IMR-90 (cell line): Measurements from ENCODE around the gene SH3GLB2. TPM values are rescaled to one million over a fixed set of nuclear protein-coding genes. Genes with fewer than 3 reads are reported as not detected.

ENCODE experiments used
- ATAC-seq: fragments of 200-7000 bp; cut with Tn5 transposase; 2 replicates; pipeline ENCODE4 v1.9.1; 2020; ENCODE audit warnings: low read depth, mild to moderate bottlenecking, moderate library complexity
- BruUV-seq: library from RNA; stranded (reverse); fragments of 400-500 nt; replicated peaks from 2 replicates; lab custom pipeline; 2021; lab: Mats Ljungman, UMichigan
- CTCF ChIA-PET: fragments of 300-600 bp; formaldehyde crosslinking; extraction: SDS; loops from one replicate; lab custom pipeline; 2021; ENCODE audit warnings: antibody characterized with exemption; lab: Yijun Ruan, JAX
- POLR2A ChIA-PET: fragments of 300-600 bp; sonication (Branson Sonifier 250); formaldehyde crosslinking; loops from one replicate; lab custom pipeline; 2022; ENCODE audit warnings: antibody characterized with exemption; ENCODE audit not compliant: unreplicated experiment; lab: Charles Lee
- DNase-seq: peaks from one replicate; pipeline ENCODE4 v3.0.0; 2013
- H2AFZ ChIP-seq: replicated peaks from 2 replicates; pipeline ENCODE3; 2013; ENCODE audit warnings: low read length, mild to moderate bottlenecking; ENCODE audit not compliant: poor library complexity
- H2AK5ac ChIP-seq: 2 replicates; pipeline ENCODE4 v1.6.1; 2013; ENCODE audit warnings: low read depth, low read length, inconsistent platforms
- H2AK9ac ChIP-seq: replicated peaks from 2 replicates; pipeline ENCODE3; 2013; ENCODE audit warnings: mild to moderate bottlenecking, low read depth, low read length, moderate library complexity; ENCODE audit not compliant: poor library complexity
- H2BK120ac ChIP-seq: 2 replicates; pipeline ENCODE4 v1.6.1; 2013; ENCODE audit warnings: low read depth, low read length, inconsistent platforms
- H2BK15ac ChIP-seq: 3 replicates; pipeline ENCODE4 v1.6.1; 2013; ENCODE audit warnings: low read depth, low read length, inconsistent platforms
- H2BK20ac ChIP-seq: 2 replicates; pipeline ENCODE4 v1.6.1; 2013; ENCODE audit warnings: low read depth, mild to moderate bottlenecking, inconsistent platforms, low read length, moderate library complexity
- H2BK5ac ChIP-seq: 2 replicates; pipeline ENCODE4 v1.6.1; 2013; ENCODE audit warnings: mild to moderate bottlenecking, low read depth, low read length, inconsistent platforms; ENCODE audit not compliant: poor library complexity, severe bottlenecking
- H3K14ac ChIP-seq: replicated peaks from 2 replicates; pipeline ENCODE4 v1.6.1; 2013; ENCODE audit warnings: low read depth, low read length, inconsistent platforms
- H3K18ac ChIP-seq: 2 replicates; pipeline ENCODE4 v1.6.1; 2013; ENCODE audit warnings: low read depth, low read length, control low read depth
- H3K23ac ChIP-seq: 2 replicates; pipeline ENCODE4 v1.6.1; 2013; ENCODE audit warnings: low read depth, low read length, inconsistent platforms
- H3K27ac ChIP-seq: 2 replicates; pipeline ENCODE4 v1.5.1; 2013; ENCODE audit warnings: mild to moderate bottlenecking, control low read depth, low read length; ENCODE audit not compliant: insufficient read depth
- H3K27me3 ChIP-seq: 2 replicates; pipeline ENCODE4 v1.6.1; 2013; ENCODE audit warnings: low read length; ENCODE audit not compliant: control insufficient read depth, insufficient read depth
- H3K36me3 ChIP-seq: 2 replicates; pipeline ENCODE4 v1.6.1; 2013; ENCODE audit warnings: low read length, mixed read lengths; ENCODE audit not compliant: control insufficient read depth, insufficient read depth
- H3K4ac ChIP-seq: 2 replicates; pipeline ENCODE4 v1.6.1; 2013; ENCODE audit warnings: low read depth, low read length, inconsistent platforms
- H3K4me1 ChIP-seq: 2 replicates; pipeline ENCODE4 v1.6.1; 2013; ENCODE audit warnings: low read length, mixed read lengths; ENCODE audit not compliant: control insufficient read depth, insufficient read depth
- H3K4me2 ChIP-seq: 2 replicates; pipeline ENCODE4 v1.6.1; 2013; ENCODE audit warnings: low read depth, mild to moderate bottlenecking, control low read depth, low read length, moderate library complexity
- H3K4me3 ChIP-seq: 2 replicates; pipeline ENCODE4 v1.5.1; 2013; ENCODE audit warnings: low read depth, mild to moderate bottlenecking, control low read depth, low read length, moderate library complexity; ENCODE audit not compliant: insufficient read depth
- H3K56ac ChIP-seq: 2 replicates; pipeline ENCODE4 v1.6.1; 2013; ENCODE audit warnings: low read length, inconsistent platforms; ENCODE audit not compliant: insufficient read depth; ENCODE audit errors: extremely low read depth
- H3K79me1 ChIP-seq, 2 experiments: 2 replicates each; pipeline ENCODE4 v1.6.1; 2013; ENCODE audit warnings: low read length in 2 of 2, inconsistent platforms in 1 of 2, low read depth in 1 of 2
- H3K9ac ChIP-seq: 2 replicates; pipeline ENCODE4 v1.6.1; 2013; ENCODE audit warnings: low read depth, low read length, control low read depth
- H3K9me1 ChIP-seq: 2 replicates; pipeline ENCODE4 v1.6.1; 2013; ENCODE audit warnings: low read length, inconsistent platforms; ENCODE audit not compliant: insufficient read depth
- H3K9me3 ChIP-seq: 2 replicates; pipeline ENCODE4 v1.6.1; 2013; ENCODE audit warnings: low read length; ENCODE audit not compliant: control insufficient read depth, insufficient read depth
- H4K20me1 ChIP-seq: 2 replicates; pipeline ENCODE4 v1.6.1; 2013; ENCODE audit warnings: low read length, inconsistent platforms; ENCODE audit not compliant: insufficient read depth
- H4K5ac ChIP-seq: 2 replicates; pipeline ENCODE4 v1.6.1; 2013; ENCODE audit warnings: mild to moderate bottlenecking, low read depth, low read length, control low read depth
- H4K8ac ChIP-seq, 2 experiments: 2 replicates each; pipeline ENCODE4 v1.6.1; 2013; ENCODE audit warnings: low read depth in 2 of 2, low read length in 2 of 2, control low read depth in 1 of 2, inconsistent platforms in 1 of 2
- H4K91ac ChIP-seq: 2 replicates; pipeline ENCODE4 v1.6.1; 2013; ENCODE audit warnings: low read depth, low read length, inconsistent platforms; ENCODE audit not compliant: insufficient read depth
- ELK1 ChIP-seq: fragments of 150-350 bp; IDR thresholded peaks from 2 replicates; pipeline ENCODE4 v1.6.1; 2016; ENCODE audit warnings: low read depth, mild to moderate bottlenecking, low read length, moderate library complexity, borderline replicate concordance
- MAZ ChIP-seq: IDR thresholded peaks from 2 replicates; pipeline ENCODE4 v1.6.1; 2012; ENCODE audit warnings: low read depth, mild to moderate bottlenecking, low read length, improper control_type of control experiment, moderate library complexity, borderline replicate concordance
- dilution Hi-C: fragments of 300-500 bp; cut with HindIII; formaldehyde crosslinking; loops from one replicate; pipeline ENCODE4 v1.14.3; 2018; ENCODE audit warnings: low sequenced_read_pairs; ENCODE audit not compliant: unreplicated experiment
- in situ Hi-C: fragments of 300-500 bp; cut with MboI; formaldehyde crosslinking; loops from 3 replicates; pipeline ENCODE4 v1.14.3; 2019; ENCODE audit warnings: low sequenced_read_pairs, inconsistent platforms, mixed read lengths
- intact Hi-C: fragments of 100-400 bp; cut with micrococcal nuclease; formaldehyde crosslinking; loops from 2 replicates; pipeline ENCODE4 v1.10.0; 2022
- polyA plus RNA-seq, 3 experiments: library from polyadenylated mRNA; depleted of rRNA; stranded (reverse); fragments of >200 nt; gene quantifications; 2 replicates each; pipeline ENCODE4 v1.2.3, GENCODE V29; 2012; ENCODE audit warnings: low replicate concordance in 1 of 3
- total RNA-seq: library from RNA; depleted of rRNA; stranded (reverse); fragments of >200 nt; gene quantifications from 2 replicates; pipeline ENCODE4 v1.2.3, GENCODE V29; 2012

The SH3GLB2 gene
- total and polyA plus RNA-seq, 2 of the 4 experiments (the other 2 are of a cell fraction): 36.4 to 68.4 TPM

GRCh38 chr9:129030191-129030590, 2.1 kb upstream of the SH3GLB2 start:
- no peak overlapping the region for H2BK120ac ChIP-seq
- CTCF ChIA-PET: no interaction called here
- no peak overlapping the region for H2BK20ac ChIP-seq
- no peak overlapping the region for H4K8ac ChIP-seq
- no TSS peak for BruUV-seq
- H3K27me3 ChIP-seq: no peaks in the 10 kb centered on the region
- H3K4me2 ChIP-seq: no peak overlapping the region
- no peak overlapping the region for H2AFZ ChIP-seq
- H3K14ac ChIP-seq: no peak overlapping the region
- no peak overlapping the region for H2BK5ac ChIP-seq
- H2BK15ac ChIP-seq: no peak overlapping the region
- H4K5ac ChIP-seq: no peak overlapping the region
- no peak overlapping the region for H3K4me3 ChIP-seq
- H4K91ac ChIP-seq: no peak overlapping the region
- no peak for DNase-seq
- no peak overlapping the region for H3K9ac ChIP-seq
- H2AK5ac ChIP-seq: no peak overlapping the region
- POLR2A ChIA-PET: no interaction called here
- H3K4me1 ChIP-seq: peaks cover 11% of the 10 kb centered on the region
- no peak for ATAC-seq
- dilution Hi-C loops: no loop called here
- H4K20me1 ChIP-seq: peaks cover 6% of the 10 kb centered on the region; the same call in 1 of the 2 replicates
- no peak overlapping the region for H3K4ac ChIP-seq
- in situ Hi-C loops: no loop called here
- no peak overlapping the region for H3K27ac ChIP-seq
- peaks cover 11 to 24% of the 10 kb centered on the region in 2 experiments for H3K79me1 ChIP-seq
- intact Hi-C loops: no loop called here
- no peak for TF ChIP-seq MAZ
- no peak for TF ChIP-seq ELK1
- H3K9me1 ChIP-seq: peaks cover 11% of the 10 kb centered on the region
- no peaks in the 10 kb centered on the region for H3K9me3 ChIP-seq
- H3K18ac ChIP-seq: no peak overlapping the region
- no peak overlapping the region for H2AK9ac ChIP-seq
- no peak overlapping the region for H3K23ac ChIP-seq
- no peak overlapping the region for H3K56ac ChIP-seq
- no peaks in the 10 kb centered on the region for H3K36me3 ChIP-seq
